Sigmoid colon (tissue), 4 donors: ENCODE results near the gene ZDHHC1.

Experiments
- CTCF ChIP-seq, 4 experiments: fragments of 450-650 bp in 3 of 4; fragments of 200-600 bp in 1 of 4; IDR thresholded peaks; one replicate each; pipeline ENCODE4 v1.5.1; 2016 to 2019; ENCODE audit warnings: antibody characterized with exemption in 4 of 4, mild to moderate bottlenecking in 3 of 4, moderate library complexity in 2 of 4
- EP300 ChIP-seq, 4 donors: sonication (generic); formaldehyde crosslinking; IDR thresholded peaks; one replicate each; pipeline ENCODE4 v1.6.1; 2017; ENCODE audit warnings: antibody characterized with exemption in 4 of 4
- POLR2A ChIP-seq, 2 donors: fragments of 450-650 bp; IDR thresholded peaks; one replicate each; pipeline ENCODE4 v1.6.1; 2016; ENCODE audit warnings: antibody characterized with exemption in 2 of 2, mild to moderate bottlenecking in 2 of 2, moderate library complexity in 2 of 2

DNA sequence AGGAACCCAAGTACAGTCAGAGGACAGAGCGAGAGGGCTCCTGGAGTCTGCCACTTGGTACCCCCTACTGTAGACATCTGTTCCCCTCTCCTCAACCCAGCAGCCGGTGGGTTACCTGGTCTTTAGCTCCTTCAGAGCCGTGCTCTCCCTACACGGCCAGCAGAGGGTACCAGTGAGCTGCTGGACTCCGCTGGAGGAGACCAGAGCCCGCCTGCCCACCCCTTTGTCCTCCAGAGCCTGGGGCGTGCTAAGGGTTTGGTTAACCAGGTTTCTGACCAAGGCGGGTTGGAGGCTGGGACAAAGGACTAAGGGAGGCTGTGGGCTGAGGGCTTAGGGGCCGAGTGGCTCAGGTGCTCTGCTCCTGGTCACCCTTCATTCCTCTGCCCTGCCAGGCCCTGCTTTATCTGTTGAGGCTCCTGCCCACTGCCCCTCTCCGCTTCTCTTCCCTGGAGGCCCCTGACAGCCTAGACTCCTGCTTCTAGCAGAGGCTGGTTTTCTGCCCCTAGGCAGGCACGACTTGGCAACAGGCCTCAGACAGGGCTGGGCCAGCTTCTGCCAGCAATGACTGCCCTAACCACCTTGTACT, 12.0 kb upstream of the ZDHHC1 start:
- TF ChIP-seq EP300 (IDR thresholded peaks at IDR 0.05): no peak
- TF ChIP-seq POLR2A (IDR thresholded peaks at IDR 0.05): no peak
- TF ChIP-seq CTCF (IDR thresholded peaks at IDR 0.05): peak; percentile 76 to 88 (median 78)
